H54 (cell line): ENCODE measurements around the gene INIP.

ENCODE experiments used
- DNase-seq: peaks from one replicate; pipeline ENCODE4 v3.0.0; 2011; ENCODE audit warnings: low spot score, mixed read lengths; ENCODE audit not compliant: insufficient read length
- FAIRE-seq: peaks from 3 replicates; lab custom pipeline; 2011; peaks lifted over from hg19 to GRCh38; lab: Jason Lieb, UNC
- POLR2A ChIP-seq: IDR thresholded peaks from 2 replicates; pipeline ENCODE4 v1.6.1; 2011; ENCODE audit warnings: low read depth, mild to moderate bottlenecking, low read length

INIP gene

GRCh38 chr9:112720113-112720780 lies 2.3 kb upstream of the INIP start:
- TF ChIP-seq POLR2A: no peak
- FAIRE-seq (no peak), DNase-seq (no peak)

DNA sequence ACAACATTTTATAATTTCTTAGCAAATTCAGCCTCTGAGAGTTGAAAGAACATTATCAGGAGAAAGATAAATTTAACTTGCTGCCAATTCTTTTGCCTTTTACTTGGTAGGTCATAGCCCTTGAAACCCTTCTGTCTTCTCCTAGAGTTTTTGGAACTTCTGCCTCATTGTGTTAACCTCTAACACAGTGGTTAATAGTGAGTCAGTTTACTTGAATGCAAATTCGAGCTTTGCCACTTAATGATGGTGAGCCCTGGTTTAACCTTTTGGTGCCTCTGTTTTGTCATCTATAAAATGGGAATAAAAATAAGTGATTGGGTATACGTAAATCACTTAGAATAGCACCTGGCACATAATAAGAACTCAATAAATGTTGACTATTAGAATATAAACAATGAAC lies 1.8 kb upstream of the INIP start:
- no peak for DNase-seq
- FAIRE-seq: no peak
- TF ChIP-seq POLR2A: no peak

DNA sequence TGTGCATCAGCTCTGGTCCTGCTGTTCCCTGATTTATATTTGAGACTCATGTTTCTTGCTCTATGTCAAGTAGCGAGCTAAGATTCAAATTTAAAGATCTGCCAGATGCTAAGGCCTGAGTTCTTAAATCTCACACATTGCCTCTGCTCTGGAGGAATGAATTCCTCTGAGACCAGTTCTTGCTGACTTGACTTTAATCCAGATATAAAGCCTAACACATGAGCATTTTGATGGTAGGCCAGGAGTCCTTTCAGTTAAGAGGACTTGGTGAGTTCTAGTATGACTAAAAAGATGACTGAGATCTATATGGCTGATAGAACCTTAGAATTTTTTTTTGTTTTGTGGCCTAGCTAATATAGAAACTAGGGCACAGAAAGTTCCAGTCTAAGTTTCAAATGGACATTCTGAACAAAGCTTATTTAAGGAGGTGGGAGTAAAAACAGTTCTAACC lies 1.3 kb upstream of the INIP start:
- TF ChIP-seq POLR2A: no peak
- DNase-seq (no peak), FAIRE-seq (no peak)

DNA sequence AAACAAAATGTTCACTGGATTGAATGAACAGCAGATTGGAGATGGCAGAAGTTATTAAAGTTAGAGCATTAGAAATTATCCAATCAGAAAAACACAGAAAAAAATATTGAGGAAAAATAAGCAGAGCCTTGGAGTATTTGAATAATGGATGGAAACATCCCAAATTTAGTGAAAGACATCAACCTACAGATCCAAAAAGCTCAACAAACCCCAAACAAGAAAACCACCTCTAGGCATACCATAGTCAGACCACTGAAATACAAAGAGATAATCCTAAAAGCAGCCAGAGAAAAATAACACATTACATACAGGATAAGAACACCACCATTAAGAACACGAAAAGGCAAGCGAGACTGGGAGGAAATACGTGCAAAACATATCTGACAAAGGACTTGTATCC lies 5.2 kb downstream of the INIP start:
- FAIRE-seq (no peak), DNase-seq (no peak)
- no peak for TF ChIP-seq POLR2A

DNA sequence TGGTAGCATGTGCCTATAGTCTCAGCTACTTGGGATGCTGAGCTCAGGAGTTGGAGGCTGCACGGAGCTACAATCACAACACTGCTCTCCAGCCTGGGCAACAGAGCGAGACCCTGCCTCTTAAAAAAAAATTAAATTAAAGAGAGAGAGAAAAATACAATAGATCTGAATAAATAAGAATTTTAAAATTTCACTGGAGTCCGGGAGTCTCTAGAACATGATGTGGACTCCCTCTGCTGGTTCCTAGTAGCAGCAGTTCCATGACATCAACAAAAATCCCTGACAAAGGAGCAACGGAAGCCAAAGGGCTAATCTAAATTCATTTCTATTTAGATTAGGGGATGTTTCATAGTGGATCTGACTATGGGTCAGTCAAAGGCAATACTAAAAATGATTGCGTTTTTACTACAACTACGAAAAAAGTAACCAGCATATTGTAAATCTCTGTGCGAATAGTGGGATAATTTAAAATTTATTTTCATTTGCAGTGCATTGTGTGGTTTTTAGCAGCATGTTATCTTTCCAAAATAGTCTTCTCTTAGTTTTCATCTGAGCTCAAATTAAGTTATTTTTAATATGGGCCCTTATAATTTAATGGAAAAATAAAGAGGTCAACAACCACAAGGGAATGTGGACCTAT lies 6.7 kb downstream of the INIP start:
- no peak for TF ChIP-seq POLR2A
- FAIRE-seq (no peak), DNase-seq (no peak)

DNA sequence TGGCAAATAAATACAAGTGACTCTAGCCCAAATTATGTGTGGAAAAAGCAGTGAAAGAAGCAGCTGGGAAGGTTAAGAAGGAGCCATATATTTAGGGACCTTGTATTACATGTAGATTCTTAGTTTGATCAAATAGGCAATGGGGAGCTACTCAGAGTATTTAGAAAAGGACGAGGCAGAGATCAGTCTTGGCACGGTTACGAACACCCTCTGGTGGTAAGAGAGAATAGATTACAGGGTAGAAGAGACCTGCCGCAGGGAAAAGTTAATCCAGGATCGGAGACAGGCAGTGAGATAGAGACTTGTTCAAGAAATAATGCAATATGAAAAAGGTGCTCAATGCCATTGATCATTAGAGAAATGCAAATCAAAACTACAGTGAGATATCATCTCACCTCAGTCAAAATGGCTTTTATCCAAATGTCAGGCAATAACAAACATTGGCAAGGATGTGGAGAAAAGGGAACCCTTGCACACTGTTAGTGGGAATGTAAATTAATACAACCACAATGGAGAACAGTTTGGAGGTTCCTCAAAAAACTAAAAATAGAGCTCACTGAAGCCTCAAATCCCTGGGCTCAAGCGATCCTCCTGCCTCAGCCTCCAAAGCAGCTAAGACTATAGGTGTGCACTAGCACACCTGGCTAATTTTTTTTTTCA lies 12.0 kb downstream of the INIP start:
- FAIRE-seq (peak; percentile 87), DNase-seq (no peak)
- TF ChIP-seq POLR2A: no peak

GRCh38 chr9:112703304-112703703 lies 14.6 kb downstream of the INIP start:
- DNase-seq (no peak), FAIRE-seq (no peak)
- no peak for TF ChIP-seq POLR2A

GRCh38 chr9:112700085-112700484 lies 17.8 kb downstream of the INIP start:
- TF ChIP-seq POLR2A: no peak

DNA sequence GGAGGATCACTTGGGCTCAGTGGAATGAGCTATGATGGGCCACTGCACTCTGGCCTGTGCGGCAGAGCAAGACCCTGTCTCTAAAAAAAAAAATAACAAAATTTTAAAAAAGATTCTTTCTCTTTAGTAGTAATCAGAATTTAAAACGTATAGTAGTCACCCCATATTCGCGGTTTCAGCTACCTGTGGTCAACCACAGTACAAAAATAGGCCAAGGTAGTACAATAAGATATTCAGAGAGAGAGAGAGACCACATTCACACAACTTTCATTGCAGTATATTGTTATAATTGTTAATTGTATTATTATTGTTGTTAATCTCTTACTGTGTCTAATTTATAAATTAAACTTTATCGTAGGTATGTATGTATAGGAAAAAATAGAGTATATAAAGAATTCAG lies 18.7 kb downstream of the INIP start:
- no peak for FAIRE-seq
- no peak for TF ChIP-seq POLR2A
- DNase-seq: no peak

More at GRCh38 chr9:112700085-112700484, 17.8 kb downstream of the INIP start:
- FAIRE-seq (no peak), DNase-seq (no peak)

GRCh38 chr9:112696461-112696860 lies 21.5 kb downstream of the INIP start:
- DNase-seq: no peak
- FAIRE-seq: no peak
- TF ChIP-seq POLR2A: no peak

DNA sequence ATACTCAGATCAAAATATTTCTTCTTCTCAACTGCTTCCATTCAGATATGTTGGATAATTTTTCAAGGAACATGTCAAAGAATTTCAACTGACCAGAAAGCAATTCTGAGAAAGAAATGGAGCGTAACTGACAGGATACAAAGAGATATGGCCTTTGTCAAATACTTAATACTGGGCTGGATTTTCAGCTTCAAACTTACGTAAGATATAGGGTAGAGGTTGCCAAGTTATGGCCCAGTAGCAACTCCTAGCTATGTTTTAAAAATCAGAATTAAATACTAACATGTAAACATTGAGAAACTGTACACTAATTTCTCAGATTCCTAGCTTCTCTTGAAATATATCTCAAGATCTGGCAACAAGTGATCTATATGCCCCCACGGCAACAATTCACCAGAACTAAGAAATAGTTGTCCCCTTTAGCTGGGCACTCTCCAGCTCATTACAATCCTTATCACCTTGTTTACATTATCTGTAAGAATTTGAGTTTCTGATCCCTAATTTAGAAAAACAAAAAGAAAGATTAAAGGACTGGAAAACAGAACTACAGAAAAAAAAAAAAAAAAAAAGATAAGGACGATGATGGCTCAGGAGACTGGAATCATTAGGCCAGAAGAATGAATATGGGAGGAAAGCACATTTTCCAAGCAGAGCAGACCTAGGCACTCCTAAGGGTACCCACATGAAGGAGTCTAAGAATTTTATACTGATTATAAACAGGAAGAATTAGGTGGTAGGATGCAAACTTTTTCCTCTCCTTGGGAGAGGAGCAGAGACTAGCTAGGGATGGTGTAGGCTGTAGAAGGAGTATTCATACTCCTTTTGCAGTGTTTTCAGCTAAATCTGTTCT lies 23.0 kb downstream of the INIP start:
- TF ChIP-seq POLR2A: no peak
- FAIRE-seq (no peak), DNase-seq (no peak)

GRCh38 chr9:112689161-112689740 lies 28.7 kb downstream of the INIP start:
- no peak for TF ChIP-seq POLR2A
- no peak for DNase-seq
- FAIRE-seq: no peak

DNA sequence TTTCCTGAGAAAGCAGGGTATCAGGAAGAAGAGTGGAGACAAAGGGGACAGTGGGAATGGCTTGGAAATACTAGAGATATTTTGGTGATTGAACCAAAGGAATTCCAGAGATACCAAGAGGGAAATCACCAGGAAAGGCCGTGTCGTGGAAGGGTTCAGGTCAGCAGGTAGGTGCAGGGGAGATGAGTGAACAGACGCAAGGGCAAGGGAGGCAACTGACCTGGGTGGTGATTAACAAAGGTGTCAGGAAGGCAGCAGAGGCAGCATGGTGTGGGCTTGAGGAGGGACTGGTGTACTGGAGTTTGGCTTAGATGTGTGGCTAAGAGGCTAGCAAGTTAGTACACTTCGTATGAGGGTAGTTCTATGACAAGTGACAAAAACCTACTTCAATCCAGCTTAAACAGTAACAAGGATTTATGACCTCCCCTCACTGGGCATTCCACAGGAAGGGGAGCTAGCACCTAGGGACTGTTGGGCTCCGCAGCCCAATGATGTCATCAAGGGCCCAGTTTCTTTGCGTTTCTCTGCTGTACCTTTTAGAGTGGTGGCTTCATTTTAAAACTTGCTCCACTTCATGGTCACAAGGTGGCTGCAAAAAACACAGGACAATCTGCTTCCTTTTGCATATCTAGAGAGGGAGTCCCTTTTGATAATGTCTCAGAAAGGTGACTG lies 37.0 kb downstream of the INIP start:
- no peak for DNase-seq
- FAIRE-seq: no peak
- TF ChIP-seq POLR2A: no peak
